ENCODE results near the gene PACSIN2. TPM values are rescaled to one million over a fixed set of nuclear protein-coding genes. Genes with fewer than 3 reads are reported as not detected.
A peak's percentile ranks its signal among the peaks of the same experiment; 100 is the strongest.
"Not testable (repeated sequence)": the region's sequence is repeated elsewhere in the genome, so short reads cannot be mapped to it uniquely, and the experiment has no call there.

The PACSIN2 gene
- total and polyA plus RNA-seq, 8 donors: 45.1 to 109 (median 95.4) TPM

DNA sequence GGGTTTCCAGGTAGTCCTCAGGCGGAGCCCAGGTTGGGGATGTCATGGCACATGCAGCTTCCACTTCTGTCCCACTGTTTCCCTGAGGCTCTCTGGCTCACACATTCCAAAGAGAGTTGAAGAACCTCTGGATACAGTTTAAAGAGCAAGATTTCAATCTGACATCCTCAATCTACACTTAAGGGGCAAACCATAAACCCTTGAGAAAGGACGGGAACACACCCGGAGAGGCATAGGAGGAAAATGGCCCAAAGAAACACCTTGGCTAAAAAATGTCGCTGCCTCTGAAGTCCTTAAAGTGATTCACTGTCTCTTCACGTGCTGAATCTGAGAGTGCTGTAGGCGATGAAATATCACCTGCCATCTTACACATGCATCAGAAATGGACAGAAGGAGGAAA, 87.0 kb downstream of the PACSIN2 start:
- no peaks in the 10 kb centered on the region for H3K27me3 ChIP-seq
- no peaks in the 10 kb centered on the region for H3K36me3 ChIP-seq
- TF ChIP-seq, protein P1, sequence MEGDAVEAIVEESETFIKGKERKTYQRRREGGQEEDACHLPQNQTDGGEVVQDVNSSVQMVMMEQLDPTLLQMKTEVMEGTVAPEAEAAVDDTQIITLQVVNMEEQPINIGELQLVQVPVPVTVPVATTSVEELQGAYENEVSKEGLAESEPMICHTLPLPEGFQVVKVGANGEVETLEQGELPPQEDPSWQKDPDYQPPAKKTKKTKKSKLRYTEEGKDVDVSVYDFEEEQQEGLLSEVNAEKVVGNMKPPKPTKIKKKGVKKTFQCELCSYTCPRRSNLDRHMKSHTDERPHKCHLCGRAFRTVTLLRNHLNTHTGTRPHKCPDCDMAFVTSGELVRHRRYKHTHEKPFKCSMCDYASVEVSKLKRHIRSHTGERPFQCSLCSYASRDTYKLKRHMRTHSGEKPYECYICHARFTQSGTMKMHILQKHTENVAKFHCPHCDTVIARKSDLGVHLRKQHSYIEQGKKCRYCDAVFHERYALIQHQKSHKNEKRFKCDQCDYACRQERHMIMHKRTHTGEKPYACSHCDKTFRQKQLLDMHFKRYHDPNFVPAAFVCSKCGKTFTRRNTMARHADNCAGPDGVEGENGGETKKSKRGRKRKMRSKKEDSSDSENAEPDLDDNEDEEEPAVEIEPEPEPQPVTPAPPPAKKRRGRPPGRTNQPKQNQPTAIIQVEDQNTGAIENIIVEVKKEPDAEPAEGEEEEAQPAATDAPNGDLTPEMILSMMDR (IDR thresholded peaks at IDR 0.05): no peak
- intact Hi-C loops (cut with DNase I): no loop called here
- H3K4me3 ChIP-seq: no peak overlapping the region
- H3K4me1 ChIP-seq: peaks cover 66 to 86% (median 79%) of the 10 kb centered on the region in 3 donors
- 86 to 95% methylated on average over 6 of the region's 6 CpGs for WGBS, 2 donors
- H3K27ac ChIP-seq: no peak overlapping the region
- no peaks in the 10 kb centered on the region for H3K9me3 ChIP-seq
- ATAC-seq: no peak
- DNase-seq: no peak
- no peak for FAIRE-seq

DNA sequence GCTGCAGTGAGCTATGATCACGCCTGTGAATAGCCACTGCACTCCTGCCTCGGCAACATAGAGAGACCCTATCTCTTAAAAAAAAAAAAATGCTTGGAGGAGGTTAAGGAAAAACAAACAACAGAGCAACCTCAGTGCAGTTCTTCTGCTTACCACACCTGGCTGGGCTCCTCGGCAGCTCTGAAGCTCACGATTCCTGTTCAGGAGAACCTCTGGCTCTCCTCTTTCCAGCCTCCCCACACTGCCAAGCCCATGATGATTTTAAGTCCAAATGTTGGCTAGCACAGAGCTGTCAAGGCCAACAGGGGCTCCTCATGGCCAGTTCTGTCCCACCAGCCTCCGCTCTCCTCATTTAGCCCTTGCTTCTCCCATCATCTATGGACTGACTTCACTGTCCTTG, 88.2 kb downstream of the PACSIN2 start:
- 46 to 47% methylated on average over 5 of the region's 5 CpGs for WGBS, 2 donors
- Histone ChIP-seq H3K36me3 (no peaks in the 10 kb centered on the region), H3K27ac (peak overlapping the region in 3 of 4 donors; percentile 45 to 53 (median 51)), H3K4me1 (peaks cover 72 to 87% (median 77%) of the 10 kb centered on the region in 3 donors), H3K9me3 (no peaks in the 10 kb centered on the region), H3K27me3 (no peaks in the 10 kb centered on the region), H3K4me3 (no peak overlapping the region)
- DNase-seq: peak in 1 of 6 donors; percentile 24
- FAIRE-seq: no peak
- ATAC-seq: no peak
- intact Hi-C loops (cut with DNase I): no loop called here
- TF ChIP-seq, protein P1 (IDR thresholded peaks at IDR 0.05): no peak

DNA sequence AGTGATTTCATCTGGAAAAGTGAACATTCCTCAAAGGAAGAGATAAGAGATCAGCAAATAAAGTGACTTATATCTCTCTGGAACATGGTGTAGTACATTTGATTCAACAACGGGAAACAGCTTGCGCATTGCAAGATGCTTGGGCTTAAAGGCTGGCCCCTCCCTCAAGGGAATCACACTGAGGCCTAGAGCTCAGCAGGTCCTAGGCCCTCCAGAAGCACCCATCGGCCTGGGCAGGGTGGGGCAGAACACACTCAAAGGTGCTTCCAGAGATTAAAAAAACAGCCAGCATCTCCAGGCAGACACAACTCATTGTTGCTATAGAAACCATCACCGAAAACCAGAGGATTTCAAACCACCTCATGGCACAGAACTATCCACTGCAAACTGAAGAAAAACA, 88.8 kb downstream of the PACSIN2 start:
- Histone ChIP-seq H3K27ac (peak overlapping the region; percentile 7 to 53 (median 48)), H3K36me3 (no peaks in the 10 kb centered on the region), H3K27me3 (no peaks in the 10 kb centered on the region), H3K4me3 (no peak overlapping the region), H3K9me3 (no peaks in the 10 kb centered on the region), H3K4me1 (peaks cover 67 to 88% (median 77%) of the 10 kb centered on the region in 3 donors)
- peak in 1 of 6 donors; percentile 48 for DNase-seq
- 31 to 39% methylated on average over 4 of the region's 4 CpGs for WGBS, 2 donors
- TF ChIP-seq, protein P1 (IDR thresholded peaks at IDR 0.05): no peak
- FAIRE-seq: no peak
- intact Hi-C loops (cut with DNase I): no loop called here
- ATAC-seq: peak in 1 of 4 donors; percentile 22

DNA sequence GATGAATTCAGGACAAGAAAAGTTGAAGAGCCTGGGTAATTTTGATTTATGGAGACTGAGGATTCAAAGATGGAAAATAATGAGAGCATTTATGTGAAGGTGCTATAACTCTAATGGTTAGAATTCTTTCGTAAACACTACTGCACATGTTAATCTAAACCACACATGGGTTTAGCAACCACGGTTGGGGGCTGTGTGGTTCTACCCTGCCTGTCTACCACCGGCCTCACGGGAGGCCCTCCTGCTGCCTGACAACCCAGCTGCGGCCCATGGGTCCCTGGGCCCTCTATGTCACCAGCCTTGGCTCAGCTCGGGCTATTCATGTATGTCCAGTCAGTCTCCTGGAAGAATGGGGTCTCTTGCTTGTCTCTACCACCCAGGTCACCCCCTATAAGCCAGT, 89.4 kb downstream of the PACSIN2 start:
- Histone ChIP-seq H3K27me3 (no peaks in the 10 kb centered on the region), H3K9me3 (no peaks in the 10 kb centered on the region), H3K4me1 (peaks cover 66 to 88% (median 72%) of the 10 kb centered on the region in 3 donors), H3K4me3 (no peak overlapping the region), H3K36me3 (no peaks in the 10 kb centered on the region), H3K27ac (peak overlapping the region; percentile 7 to 53 (median 48))
- WGBS, 2 donors: 59 to 67% methylated on average over 6 of the region's 6 CpGs
- TF ChIP-seq, protein P1 (IDR thresholded peaks at IDR 0.05): no peak
- ATAC-seq (no peak), DNase-seq (peak in 2 of 6 donors; percentile 23 to 27), FAIRE-seq (no peak)
- intact Hi-C loops (cut with DNase I): no loop called here

DNA sequence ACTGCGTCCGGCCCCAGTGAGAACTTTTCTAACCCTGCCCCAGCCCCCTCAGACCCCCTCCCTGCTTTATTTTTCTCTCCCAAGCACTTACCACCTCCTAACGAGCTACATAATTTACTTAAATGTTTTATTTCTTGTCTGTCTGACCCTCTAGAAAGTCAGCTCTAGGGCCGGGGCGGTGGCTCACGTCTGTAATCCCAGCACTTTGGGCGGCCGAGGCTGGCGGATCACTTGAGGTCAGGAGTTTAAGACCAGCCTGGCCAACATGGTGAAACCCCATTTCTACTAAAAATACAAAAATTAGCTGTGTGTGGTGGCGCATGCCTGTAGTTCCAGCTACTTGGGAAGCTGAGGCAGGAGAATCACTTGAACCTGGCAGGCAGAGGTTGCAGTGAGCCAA, 89.9 kb downstream of the PACSIN2 start:
- Histone ChIP-seq H3K27ac (peak overlapping the region in 3 of 4 donors; percentile 7 to 53 (median 45)), H3K4me1 (peaks cover 61 to 88% (median 72%) of the 10 kb centered on the region in 3 donors)
- intact Hi-C loops (cut with DNase I); H3K9me3 ChIP-seq; H3K36me3 ChIP-seq; FAIRE-seq; ATAC-seq; H3K4me3 ChIP-seq; H3K27me3 ChIP-seq: not testable (repeated sequence)
- peak in 2 of 6 donors; percentile 23 to 27 for DNase-seq
- WGBS, 2 donors: 94 to 95% methylated on average over 10 of the region's 10 CpGs

All from pancreas (tissue), 10 donors.